GM21526 (cell line): Measurements from ENCODE around the gene GIMAP8.
"Not testable (repeated sequence)": the region's sequence is repeated elsewhere in the genome, so short reads cannot be mapped to it uniquely, and the experiment has no call there.

Source experiments
- ATAC-seq: cut with Tn5 transposase; IDR thresholded peaks from one replicate; pipeline ENCODE4 v1.9.1; 2021; ENCODE audit warnings: moderate library complexity; ENCODE audit not compliant: unreplicated experiment, low FRiP score

The GIMAP8 gene

DNA sequence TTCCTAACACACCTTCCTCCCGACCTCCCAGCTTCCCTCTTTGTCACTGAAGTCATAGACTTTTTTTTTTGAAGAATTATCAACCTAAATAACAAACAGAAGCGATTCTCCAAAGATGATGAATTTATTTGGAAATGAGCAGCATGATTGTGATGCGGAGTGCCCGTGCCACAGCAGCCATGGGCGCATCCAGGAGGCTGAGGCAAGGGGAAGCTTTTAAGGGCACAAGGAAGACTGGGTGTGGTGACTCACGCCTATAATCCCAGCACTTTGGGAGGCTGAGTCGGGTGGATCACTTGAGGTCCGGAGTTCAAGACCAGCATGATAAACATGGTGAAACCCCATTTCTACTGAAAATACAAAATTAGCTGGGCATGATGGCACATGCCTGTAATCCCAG lies 16.2 kb upstream of the GIMAP8 start:
- ATAC-seq: no peak

DNA sequence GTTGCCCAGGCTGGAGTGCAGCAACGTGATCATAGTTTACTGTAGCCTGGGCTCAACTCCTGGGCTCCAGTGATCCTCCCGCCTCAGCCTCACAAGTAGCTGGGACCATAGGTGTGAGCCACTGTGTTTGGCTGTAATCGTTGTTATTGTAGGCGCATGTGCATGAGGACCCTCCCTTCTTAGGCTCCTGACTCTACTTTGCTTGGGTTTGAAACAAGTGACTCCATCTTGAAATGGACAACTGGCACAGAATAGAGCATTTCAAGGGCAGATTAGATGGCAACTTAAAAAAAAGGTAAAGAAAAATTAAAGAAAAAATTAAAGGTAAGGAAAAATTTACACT lies 15.4 kb upstream of the GIMAP8 start:
- no peak for ATAC-seq

DNA sequence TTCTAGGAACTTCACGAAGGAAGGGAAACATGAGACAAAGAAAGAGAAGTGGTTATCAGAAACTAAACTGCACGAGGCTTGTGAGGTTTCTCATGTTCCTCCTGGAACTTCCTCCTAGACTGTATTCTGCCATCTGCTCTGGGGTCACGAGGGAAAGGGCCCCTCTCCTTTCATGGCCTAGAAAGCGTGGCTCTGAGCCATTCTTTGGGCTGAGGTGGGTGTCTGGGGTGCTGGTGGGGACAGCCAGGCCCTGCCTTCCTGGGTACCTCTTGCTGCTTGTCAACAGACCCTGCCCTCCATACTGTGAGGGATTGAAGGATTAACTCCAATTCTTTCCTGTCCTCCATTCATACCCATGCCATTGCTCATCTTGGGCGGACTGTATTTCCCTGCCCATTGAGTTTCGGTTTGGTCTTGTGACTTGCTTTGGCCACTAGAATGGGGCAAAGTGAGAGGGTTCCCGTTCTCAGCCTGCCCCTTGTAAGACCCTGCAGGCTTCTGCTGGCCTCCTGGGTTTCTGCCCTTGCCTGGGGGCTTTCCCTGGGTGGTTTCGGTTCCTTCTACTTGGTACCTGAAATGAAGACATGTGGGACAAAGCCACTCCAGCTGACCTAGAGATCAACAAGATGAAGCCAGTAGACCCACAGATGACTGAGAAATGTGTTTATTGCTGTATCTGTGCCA lies 14.9 kb upstream of the GIMAP8 start:
- peak; percentile 92 for ATAC-seq

DNA sequence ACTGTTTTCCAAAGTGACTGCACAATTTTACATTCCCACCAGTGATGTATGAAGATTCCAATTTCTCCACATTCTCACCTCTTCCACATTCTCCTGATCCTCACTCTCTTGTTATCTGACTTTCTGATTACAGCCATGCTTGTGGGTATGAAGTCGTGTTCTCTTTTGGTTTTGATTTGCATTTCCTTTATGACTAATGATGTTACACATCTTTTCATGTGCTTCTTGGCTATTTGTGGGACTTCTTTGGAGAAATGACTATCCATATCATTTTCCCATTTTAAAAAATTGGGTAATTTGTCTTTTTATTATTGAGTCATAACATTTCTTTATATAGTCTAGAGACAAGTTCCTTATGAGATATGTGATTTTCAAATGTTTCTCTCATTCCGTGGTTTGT lies 10.5 kb upstream of the GIMAP8 start:
- ATAC-seq: no peak

DNA sequence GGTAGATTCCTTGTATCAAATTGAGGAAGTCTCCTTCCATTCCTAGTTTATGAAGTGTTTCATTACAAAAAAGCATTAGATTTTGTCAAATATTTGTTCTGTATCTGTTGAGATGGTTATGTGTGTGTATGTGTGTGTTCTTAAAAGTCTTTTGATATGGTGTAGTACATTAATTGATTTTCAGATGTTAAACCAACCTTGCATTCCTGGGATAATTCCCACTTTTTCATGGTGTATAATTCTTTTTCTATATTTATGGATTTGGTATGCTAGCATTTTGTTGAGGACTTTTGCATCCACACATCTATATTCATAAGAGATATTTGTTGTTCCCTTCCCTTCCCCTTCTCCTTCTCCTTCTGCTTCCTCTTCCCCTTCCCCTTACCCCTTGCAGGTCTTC lies 8.9 kb upstream of the GIMAP8 start:
- no peak for ATAC-seq

DNA sequence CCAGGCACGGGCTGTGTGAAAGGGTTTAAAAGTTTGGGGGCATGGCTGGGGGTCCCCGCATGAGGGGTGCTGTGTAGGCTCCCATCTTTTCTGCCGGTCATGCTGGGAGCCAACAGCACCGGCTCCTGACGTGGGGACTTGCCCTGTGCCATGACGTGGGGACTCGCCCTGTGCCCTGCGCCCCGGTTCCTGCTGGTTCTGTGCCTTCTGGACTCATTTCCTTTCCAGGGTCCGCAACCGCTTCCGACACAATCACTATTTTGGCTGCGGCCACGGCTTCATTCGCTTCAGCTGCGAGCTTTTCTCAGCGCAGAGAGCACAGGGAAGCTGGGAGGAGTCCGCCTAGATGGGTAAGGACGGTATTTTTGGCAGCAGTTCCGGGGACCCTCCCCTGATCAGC lies 7.6 kb upstream of the GIMAP8 start:
- ATAC-seq: no peak

DNA sequence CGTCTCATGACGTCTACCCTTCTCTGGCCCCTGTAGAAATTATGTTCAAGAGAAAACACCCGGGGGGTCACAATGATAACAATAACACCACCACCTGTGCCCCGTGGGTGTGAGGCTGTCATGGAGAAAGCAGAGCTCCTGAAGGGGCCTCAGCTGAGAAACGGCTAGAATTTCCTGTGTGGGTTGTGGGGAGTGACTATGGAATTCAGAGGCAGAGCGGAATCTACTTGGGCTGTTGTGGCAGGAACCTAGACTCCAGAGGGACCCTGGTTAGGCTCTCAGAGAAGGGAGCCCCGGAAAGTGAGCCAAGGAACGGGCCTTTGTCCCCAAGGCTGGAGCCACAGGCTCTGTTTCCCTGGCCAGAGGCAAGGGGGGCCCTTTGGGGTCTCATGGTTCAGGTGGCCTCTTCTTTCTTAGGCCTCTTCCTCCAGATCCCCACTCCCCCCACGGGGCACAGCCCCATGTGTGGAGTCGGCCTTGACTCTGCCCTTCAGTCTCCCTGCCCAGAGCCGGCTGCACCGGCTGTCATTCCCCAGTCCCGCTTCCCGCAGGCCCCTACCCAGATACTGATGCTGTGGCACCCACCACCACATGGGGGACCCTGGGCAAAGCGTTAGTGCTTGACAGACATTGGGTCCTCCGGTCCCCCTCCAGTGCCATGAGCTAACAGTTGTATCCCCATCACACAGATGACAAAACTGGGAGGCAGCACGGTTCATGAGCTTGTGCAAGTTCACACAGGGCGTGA lies 6.5 kb upstream of the GIMAP8 start:
- no peak for ATAC-seq

DNA sequence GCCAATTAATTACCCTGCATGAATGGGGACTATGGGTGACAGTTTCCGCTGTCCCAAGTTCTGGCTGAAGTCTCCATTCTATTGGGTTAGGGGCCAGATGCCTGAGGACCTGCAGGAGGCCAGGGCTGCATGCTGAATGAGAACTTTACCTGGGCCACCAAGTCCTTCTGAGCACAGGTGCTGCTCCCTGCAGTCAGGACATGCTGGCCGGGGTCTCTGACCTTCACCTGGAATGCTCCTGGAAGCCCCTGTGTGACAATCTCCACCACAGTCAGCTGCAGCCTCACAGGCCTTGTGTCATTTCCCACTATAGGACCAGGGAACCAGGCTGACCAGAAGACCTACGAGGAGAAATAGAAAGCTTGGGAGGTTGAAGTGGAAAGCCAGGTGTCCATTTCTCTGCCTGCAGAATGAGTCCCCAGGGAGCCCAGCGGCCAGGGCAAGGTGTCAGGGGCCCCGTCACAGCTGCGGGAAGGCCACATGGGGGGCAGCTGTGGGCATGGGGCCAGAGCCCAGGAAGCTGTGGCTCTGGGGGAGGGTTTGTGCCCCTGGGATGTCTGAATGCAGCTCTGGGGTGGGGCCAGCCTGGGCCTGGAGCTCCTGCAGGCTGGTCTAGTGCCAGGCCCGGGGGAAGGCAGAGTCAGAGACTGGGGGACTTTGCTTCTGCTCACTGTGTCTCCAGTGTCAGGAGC lies 5.6 kb upstream of the GIMAP8 start:
- ATAC-seq: no peak

DNA sequence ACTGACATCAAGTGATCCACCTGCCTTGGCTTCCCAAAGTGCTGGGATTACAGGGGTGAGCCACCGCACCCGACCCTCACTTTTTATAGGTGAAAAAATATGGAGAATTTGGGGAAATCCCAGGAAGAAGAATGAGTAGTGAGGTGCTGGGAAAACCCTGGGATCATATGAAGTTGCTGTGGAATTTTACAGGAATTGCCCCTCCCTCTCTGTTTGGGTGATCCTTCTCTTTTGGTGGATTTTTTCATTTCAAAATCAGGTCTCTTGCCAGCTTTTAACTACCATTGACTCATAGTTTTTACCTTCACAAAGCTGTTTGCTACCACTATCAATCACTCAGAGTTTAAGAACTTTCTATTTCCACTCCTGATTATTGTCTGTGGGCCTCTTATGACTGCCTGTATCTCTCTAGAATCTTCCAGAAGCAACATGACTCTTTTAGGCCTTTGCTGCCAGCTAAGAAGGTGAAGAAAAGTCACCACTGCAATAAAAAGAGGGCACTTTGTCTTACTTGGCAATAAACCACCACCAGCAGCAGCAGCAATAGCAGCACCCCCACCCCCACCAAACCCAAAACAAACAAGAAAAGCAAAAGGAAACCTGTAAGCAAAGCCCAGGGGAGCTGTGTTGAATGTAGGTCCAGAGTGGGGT lies 4.0 kb upstream of the GIMAP8 start:
- ATAC-seq: no peak

DNA sequence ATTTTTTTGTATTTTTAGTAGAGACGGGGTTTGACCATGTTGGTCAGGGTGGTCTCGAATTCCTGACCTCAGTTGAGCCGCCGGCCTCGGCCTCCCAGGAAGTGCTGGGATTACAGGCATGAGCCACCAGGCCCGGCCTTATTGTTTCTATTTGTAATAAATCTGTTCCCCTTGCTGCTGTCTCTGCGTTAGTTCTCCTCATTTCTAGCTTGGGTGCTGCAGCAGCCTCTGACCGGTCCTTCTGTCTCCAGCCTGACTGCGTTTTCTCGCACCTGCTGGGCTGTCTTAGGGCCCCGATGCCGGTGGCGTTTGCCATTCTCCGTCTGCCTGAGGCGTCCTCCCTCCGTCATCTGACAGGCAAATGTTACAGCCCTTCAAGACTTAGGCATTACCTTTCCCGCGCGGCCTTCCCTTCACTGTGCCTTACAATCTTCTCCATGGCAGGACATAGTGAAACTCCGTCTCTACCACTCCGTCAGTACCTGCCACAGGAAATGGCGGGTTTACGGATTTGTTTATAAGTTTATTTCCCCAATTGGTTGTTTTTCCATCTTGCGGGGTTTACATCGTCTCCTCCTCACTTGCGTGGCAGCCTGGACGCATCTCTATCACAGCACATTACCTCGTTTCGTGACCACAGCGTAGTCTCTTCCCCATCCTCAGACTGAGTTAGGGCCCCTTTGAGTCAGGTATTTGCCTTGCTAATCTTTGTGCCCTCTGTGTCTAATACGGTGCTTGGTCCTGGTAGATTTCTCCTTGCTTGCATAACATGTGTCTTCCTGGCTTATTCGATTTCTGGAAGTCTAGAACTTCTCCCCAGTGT lies 2.3 kb upstream of the GIMAP8 start:
- ATAC-seq: no peak

DNA sequence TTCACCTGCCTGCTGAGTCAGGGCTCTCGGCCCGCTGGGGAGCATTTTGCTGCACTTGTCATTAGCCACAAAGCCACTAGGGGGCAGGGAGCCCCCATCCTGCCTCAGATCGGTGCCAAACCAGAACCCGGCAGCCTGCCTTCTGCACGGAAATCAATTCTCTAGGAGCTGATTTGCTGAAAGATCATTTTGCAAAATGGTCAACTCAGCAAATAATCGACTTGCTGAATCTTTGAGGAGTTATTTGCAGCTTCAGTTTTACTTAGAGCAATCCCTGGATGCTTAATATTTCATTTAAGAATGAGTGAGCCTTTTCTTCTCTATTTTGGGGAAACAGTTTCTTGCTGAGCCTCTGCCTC lies 1.7 kb upstream of the GIMAP8 start:
- ATAC-seq: peak; percentile 70

DNA sequence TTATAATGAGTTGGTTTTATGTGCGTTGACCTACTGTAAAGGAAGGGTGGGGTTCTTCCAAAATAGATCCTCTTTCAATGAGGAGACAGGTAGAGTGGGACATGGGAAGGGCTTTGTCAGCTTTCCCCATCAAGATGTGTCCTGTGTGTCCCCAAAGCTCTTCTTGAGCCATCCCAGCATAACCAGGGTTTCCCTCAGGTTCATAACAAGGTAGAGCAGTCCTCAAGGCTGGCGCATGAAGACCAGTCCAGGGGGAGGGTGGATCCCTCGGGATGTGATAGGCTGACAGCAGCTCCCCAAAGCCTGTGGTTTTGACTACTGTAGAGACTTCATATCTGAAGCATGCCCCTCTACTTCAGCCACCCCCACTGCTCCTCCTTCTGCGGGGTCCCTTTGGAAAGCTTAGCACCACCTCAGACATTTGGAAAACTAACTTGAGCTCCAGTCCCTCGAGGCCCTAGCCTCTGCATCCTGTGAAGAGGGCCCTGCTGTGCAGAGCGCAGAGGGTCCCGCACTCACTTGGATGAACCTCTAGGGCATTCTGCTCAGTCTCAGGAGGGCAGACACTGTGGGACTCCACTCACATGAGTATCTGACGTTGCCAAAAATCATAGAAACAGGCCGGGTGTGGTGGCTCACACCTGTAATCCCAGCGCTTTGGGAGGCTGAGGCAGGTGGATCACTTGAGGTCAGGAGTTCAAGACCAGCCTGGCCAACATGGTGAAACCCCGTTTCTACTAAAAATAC lies 1.1 kb upstream of the GIMAP8 start:
- ATAC-seq: no peak

DNA sequence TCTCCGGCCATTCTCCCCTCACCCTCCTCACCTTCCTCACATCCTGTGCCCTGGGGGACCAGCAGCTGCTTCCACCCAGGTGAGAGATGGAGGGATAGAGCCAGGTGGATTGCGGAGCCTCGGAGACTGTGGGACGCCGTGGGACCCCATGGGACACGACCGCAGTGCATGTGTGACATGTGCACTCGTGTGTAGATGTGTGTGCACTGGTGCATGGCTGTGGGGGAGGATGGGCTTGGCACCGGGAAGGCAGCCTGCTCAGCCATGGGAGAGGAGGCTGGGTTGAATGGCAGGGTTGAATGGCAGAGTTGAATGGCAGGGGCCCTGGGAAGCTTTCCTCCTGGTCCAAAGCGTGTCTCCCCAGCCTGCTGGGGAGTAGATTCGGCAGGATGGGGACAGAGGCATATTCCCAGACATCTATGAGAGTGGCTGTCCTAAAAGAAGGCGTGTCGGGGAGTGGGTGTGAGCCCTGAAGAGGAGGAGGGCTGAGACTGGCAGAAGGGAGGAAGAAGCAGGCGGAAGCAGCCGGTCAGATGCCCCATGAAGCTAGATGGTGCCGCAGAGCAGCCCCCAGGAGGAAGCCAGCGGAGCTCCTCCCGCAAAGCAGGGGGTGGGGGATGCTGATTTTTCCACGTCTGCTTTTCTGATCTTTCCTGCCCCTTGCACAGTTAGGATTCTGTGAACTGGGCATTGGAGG lies 815 bp downstream of the GIMAP8 start:
- no peak for ATAC-seq

DNA sequence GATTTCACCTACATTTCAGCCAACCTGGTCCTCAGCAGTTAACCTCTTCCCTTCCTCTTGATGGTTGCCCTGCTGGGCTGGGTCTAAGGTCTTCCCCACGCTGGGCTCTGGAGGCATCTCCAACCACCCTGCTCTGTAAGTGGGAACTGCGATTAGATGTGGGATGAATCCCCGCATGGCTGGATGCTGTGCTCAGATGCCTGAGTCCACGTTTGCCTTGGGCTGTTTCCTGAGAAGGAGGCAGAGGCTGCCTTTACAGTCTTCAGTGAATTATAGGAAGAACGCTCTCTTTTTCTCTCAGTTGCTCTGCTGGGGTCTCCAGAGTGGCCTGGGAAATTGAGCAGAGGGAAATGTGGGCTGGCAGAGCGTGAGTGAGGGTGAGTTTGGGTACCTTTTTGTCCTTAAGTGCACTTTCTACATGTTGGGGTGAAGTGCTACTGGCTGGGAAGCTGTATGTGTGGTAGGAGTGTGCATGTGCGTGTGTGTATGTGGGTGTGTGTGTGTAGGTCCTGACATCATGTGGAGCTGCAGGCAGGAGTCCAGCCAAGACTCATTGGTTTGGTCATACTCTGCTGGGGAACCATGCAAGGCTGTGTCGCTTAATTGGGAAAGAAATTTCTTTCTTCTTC lies 1.5 kb downstream of the GIMAP8 start:
- no peak for ATAC-seq

DNA sequence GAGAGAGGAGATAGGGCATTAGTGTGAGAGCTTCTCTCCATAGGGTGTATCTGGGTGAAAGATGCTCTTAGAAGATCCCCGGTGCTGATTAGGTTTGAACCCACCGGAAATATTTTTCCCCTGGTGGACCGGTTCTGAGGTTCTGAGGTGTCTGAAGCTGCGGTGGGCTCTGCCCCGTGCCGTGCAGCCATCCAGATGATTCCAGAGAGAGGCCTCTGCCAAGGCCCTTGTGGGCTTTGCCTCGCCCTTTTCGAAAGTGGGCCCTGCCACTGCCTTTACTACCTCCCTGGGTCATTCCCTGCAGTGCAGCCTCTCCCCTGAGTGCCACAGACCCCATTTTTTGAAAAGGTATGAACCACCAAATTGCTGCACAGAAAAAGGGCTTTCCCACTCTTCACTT lies 2.8 kb downstream of the GIMAP8 start:
- ATAC-seq: no peak

DNA sequence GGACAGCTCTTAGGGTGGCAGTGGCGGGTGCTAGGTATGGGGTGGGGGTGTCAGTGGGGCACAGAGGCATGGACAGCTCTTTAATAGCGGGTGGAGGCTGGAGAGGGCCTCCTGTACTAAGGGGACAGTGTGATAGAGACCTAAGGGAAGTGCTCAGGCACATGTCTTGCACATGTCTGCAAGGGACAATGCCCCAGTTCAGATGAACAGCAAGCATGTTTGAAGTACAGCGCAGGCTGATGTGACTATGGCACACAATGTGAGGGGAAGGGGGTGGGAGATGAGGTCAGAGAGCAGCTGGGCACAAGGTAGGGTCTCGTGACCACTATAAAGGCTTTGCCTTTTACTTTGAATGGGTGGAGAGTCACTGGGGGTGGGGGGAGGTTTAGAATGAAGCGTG lies 3.5 kb downstream of the GIMAP8 start:
- ATAC-seq: no peak

DNA sequence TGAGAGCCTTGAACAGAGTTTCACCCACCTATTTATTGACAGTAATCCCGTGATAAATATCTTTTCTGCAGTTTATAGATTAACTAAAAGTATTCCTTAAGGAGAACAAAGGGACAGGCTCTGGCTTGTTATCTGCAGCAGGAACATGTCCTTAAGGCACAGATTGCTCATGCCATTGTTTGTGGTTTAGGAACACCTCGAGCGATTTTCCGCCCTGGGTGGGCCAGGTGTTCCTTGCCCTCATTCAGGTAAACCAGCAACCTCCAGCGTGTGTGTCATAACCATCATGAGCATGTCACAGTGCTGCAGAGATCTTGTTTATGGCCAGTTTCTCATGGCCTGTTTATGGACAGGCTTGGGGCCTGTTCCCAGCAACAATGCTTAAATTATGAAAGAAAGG lies 6.6 kb downstream of the GIMAP8 start:
- ATAC-seq: not testable (repeated sequence)

DNA sequence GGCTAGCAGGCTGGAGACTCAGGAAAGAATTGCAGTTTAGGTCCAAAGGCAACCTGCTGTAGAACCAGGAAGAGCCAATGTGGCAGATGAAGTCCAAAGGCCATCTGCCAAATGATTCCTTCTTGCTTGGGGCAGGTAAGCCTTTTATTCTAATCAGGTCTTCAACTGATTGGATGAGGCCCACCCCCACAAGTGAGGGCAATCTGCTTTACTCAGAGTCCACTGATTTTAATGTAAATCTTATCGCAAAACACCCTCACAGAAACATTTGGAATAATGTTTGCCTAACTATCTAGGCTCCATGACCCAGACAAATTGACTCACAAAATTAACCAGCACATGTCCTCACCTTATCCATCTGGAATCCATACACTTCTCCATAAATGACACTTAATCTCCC lies 7.8 kb downstream of the GIMAP8 start:
- no peak for ATAC-seq

DNA sequence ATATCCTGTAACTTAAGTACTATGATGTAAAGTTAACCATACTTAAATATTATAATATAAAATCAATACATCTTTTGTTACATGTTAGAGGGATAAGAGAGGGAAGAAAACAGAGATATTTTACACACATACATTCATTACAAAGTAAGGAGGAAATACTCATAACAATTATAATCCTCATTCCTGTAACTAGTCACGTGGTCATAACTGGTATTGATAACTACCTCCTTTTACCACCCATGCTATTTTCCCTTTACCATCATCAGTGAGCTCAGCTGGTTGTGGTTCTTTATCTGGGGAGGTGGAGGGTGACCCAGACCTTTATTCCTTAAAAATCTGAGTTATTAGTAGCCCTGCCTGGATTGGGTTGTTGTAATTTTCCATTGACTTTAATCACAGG lies 8.3 kb downstream of the GIMAP8 start:
- ATAC-seq: no peak
